ENCODE results near the gene IRAK2. TPM values are rescaled to one million over a fixed set of nuclear protein-coding genes. Genes with fewer than 3 reads are reported as not detected.

IRAK2 gene
- total RNA-seq, 2 experiments from 2014 or later, result 1.4 TPM

DNA sequence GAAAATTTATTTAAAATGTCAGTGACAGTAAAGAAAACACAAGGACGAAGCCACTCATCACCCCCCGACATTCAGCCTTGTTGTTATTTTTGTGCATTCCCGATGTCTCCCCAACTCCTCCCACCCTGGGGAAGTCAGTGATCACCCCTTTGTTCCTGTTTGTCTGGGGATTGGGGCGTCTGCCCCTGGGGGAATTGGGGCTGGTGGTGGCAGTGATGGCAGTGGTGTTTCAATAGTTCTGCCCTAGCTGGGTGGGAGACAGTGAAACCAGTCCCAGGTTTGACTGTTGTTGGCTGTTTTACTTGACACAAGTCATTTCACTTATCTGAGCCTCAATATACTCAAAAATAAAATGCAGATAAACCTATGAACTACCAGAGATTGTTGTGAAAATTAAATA lies 33.5 kb downstream of the IRAK2 start:
- no peaks in the 10 kb centered on the region for H3K9me2 ChIP-seq (ENCODE audit: insufficient read depth, low read length)
- no peaks in the 10 kb centered on the region for H3K36me3 ChIP-seq (ENCODE audit: insufficient read depth, low read length)
- H3K27ac ChIP-seq (ENCODE audit: low read depth, low read length, poor library complexity, severe bottlenecking), result peak overlapping the region; percentile 79
- H3K9me3 ChIP-seq (ENCODE audit: low read length), result no peaks in the 10 kb centered on the region
- BruUV-seq (replicated peaks), result no TSS peak
- H4K20me1 ChIP-seq (ENCODE audit: insufficient read depth, low read length), result no peaks in the 10 kb centered on the region
- ChIA-PET CTCF (ENCODE audit: unreplicated experiment) (no interaction called here), POLR2A (interaction anchor here (1.4 to 1.8 kb wide), 2 partner anchors 20 to 25 kb away, joined by 4 read pairs; no protein-coding TSS in a partner anchor)
- TF ChIP-seq CTCF (conservative IDR thresholded peaks at IDR 0.05; ENCODE audit: low read length), result no peak
- no peak for TF ChIP-seq EZH2phosphoT487 (IDR thresholded peaks at IDR 0.05; ENCODE audit: borderline replicate concordance, low read depth, low read length)
- H3K79me2 ChIP-seq (ENCODE audit: insufficient read depth, low read depth, low read length), result no peaks in the 10 kb centered on the region
- no peak for DNase-seq (ENCODE audit: low spot score)
- H3K4me3 ChIP-seq (ENCODE audit: low read depth, low read length, poor library complexity, severe bottlenecking), result no peak overlapping the region
- H3K4me1 ChIP-seq (ENCODE audit: insufficient read depth, low read length, poor library complexity, severe bottlenecking), result peaks cover 74% of the 10 kb centered on the region
- intact Hi-C loops (cut with micrococcal nuclease; ENCODE audit: unreplicated experiment), result loop anchor here (2.0 kb wide), 1 partner anchor 27 kb away; no protein-coding TSS in a partner anchor
- H3K4me2 ChIP-seq (ENCODE audit: low read length), result peak overlapping the region; percentile 66
- H2AFZ ChIP-seq (ENCODE audit: low read length), result peak overlapping the region; percentile 72; the same call in 1 of the 2 replicates

DNA sequence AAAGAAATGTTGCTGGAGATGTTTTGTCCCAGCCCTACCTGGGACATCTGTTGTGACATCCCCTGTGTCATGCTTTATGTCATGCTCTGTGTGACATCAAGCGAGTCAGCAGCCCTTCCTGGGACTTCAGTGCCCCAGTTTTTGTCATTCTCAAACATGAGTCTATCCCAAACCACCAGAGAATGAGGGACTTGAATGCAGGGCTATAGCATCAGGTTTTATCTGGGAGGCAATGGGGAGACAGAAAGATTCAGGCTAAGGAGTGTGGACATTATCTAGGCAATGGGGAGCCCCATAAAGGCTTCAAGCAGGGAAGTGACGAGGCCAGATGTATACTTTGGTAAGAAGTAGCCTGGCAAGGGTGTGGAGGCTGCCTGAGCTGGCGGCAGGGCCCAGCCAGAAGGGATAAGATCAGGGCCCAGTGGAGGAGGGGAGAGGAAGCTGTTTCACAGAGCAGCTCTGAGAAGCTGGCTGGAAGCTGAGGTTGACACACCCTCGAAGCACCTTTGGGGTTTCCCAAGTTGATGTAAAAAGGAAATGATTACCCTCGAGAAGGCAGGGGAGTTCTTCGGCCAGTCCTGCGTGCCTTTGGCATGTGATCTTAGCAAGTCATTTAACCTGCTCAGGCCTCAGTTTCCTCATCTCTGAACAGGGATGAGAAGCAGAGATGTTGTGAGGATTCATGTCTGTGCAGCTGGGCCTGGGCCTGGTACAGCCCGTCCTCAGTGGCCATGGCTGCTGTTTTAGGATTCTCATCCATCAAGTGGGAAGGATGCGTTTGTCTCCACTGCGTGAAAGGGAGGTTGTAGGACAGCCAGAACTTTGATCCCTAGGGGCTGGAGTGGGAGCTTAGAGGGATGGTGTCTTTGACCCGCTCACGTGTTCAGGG lies 34.3 kb downstream of the IRAK2 start:
- no peak for TF ChIP-seq EZH2phosphoT487 (IDR thresholded peaks at IDR 0.05; ENCODE audit: borderline replicate concordance, low read depth, low read length)
- no peak for TF ChIP-seq CTCF (conservative IDR thresholded peaks at IDR 0.05; ENCODE audit: low read length)
- peak overlapping the region; percentile 79 for H3K27ac ChIP-seq (ENCODE audit: low read depth, low read length, poor library complexity, severe bottlenecking)
- peaks cover 66% of the 10 kb centered on the region for H3K4me1 ChIP-seq (ENCODE audit: insufficient read depth, low read length, poor library complexity, severe bottlenecking)
- H3K36me3 ChIP-seq (ENCODE audit: insufficient read depth, low read length), result no peaks in the 10 kb centered on the region
- no peak overlapping the region for H3K4me3 ChIP-seq (ENCODE audit: low read depth, low read length, poor library complexity, severe bottlenecking)
- POLR2A ChIA-PET, result interaction anchor here (1.0 to 1.1 kb wide), 5 partner anchors 12 to 32 kb away, joined by 3 to 6 read pairs (median 4); no protein-coding TSS in a partner anchor
- H3K9me2 ChIP-seq (ENCODE audit: insufficient read depth, low read length), result no peaks in the 10 kb centered on the region
- H3K4me2 ChIP-seq (ENCODE audit: low read length), result peak overlapping the region; percentile 66
- intact Hi-C loops (cut with micrococcal nuclease; ENCODE audit: unreplicated experiment), result loop anchor here (2.0 kb wide), 1 partner anchor 26 kb away; no protein-coding TSS in a partner anchor
- peak; percentile 82 for DNase-seq (ENCODE audit: low spot score)
- peak overlapping the region; percentile 72 for H2AFZ ChIP-seq (ENCODE audit: low read length)
- H3K9me3 ChIP-seq (ENCODE audit: low read length), result no peaks in the 10 kb centered on the region
- CTCF ChIA-PET (ENCODE audit: unreplicated experiment), result no interaction called here
- no peaks in the 10 kb centered on the region for H3K79me2 ChIP-seq (ENCODE audit: insufficient read depth, low read depth, low read length)
- H4K20me1 ChIP-seq (ENCODE audit: insufficient read depth, low read length), result no peaks in the 10 kb centered on the region
- BruUV-seq (replicated peaks), result no TSS peak

GRCh38 chr3:10204921-10205320 lies 40.2 kb downstream of the IRAK2 start:
- BruUV-seq (replicated peaks), result no TSS peak
- Histone ChIP-seq H3K36me3 (ENCODE audit: insufficient read depth, low read length) (no peaks in the 10 kb centered on the region), H3K9me3 (ENCODE audit: low read length) (no peaks in the 10 kb centered on the region), H3K4me2 (ENCODE audit: low read length) (no peak overlapping the region), H3K4me1 (ENCODE audit: insufficient read depth, low read length, poor library complexity, severe bottlenecking) (peaks cover 15% of the 10 kb centered on the region), H3K27ac (ENCODE audit: low read depth, low read length, poor library complexity, severe bottlenecking) (no peak overlapping the region), H3K4me3 (ENCODE audit: low read depth, low read length, poor library complexity, severe bottlenecking) (no peak overlapping the region), H4K20me1 (ENCODE audit: insufficient read depth, low read length) (no peaks in the 10 kb centered on the region), H2AFZ (ENCODE audit: low read length) (no peak overlapping the region), H3K79me2 (ENCODE audit: insufficient read depth, low read depth, low read length) (no peaks in the 10 kb centered on the region), H3K9me2 (ENCODE audit: insufficient read depth, low read length) (no peaks in the 10 kb centered on the region)
- CTCF ChIA-PET (ENCODE audit: unreplicated experiment), result no interaction called here
- no peak for DNase-seq (ENCODE audit: low spot score)
- no peak for TF ChIP-seq CTCF (conservative IDR thresholded peaks at IDR 0.05; ENCODE audit: low read length)
- no peak for TF ChIP-seq EZH2phosphoT487 (IDR thresholded peaks at IDR 0.05; ENCODE audit: borderline replicate concordance, low read depth, low read length)
- POLR2A ChIA-PET, result interaction anchor here (1.1 to 2.8 kb wide), 3 partner anchors 8 to 14 kb away, joined by 3 to 18 read pairs (median 5); no protein-coding TSS in a partner anchor
- intact Hi-C loops (cut with micrococcal nuclease; ENCODE audit: unreplicated experiment), result no loop called here

All from OCI-LY7 (cell line).